ENCODE measurements around the gene DOCK2. TPM values are rescaled to one million over a fixed set of nuclear protein-coding genes. Genes with fewer than 3 reads are reported as not detected.
"Not testable (repeated sequence)": the region's sequence is repeated elsewhere in the genome, so short reads cannot be mapped to it uniquely, and the experiment has no call there.

The DOCK2 gene
- total RNA-seq, 2 experiments from 2014 or later, result 248 to 270 TPM

DNA sequence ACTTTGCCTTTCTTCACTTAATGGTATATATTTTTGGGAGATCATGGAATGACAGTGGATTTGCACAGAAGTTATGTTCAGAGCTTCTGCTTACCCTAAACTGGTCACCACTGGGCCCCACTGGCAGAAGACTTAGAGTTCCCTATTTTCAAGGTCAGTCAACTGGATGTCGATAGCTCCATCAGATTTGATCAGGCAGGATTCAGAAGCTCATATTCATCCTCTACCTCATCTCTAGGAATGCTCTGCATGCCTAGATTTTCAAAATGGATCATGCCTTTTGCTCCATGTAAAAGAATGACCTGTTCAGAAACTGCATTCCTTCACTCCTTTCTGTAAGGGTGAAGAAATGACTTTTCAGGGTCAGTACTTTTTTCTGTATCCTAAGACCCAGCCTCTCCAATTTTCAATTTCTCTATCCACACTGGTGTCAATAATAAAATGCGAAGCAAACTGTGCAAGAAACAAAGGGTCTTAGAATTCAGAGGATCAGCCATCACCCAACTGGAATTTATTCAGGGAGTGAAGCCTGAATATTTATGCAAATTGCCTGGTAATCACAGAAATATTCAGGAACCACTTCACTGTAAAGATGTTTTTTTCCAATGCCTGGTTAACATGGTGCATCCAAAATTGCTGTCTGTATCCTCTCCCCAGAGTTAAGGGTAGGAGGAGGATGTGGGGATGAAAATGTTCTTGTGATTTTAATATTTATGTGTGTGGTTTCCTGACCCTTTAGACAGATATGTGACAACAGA lies 125.4 kb downstream of the DOCK2 start:
- POLR2A ChIA-PET, result no interaction called here
- no peaks in the 10 kb centered on the region for H3K4me1 Mint-ChIP-seq
- no peak for DNase-seq
- H3K27me3 Mint-ChIP-seq, result no peaks in the 10 kb centered on the region
- no peaks in the 10 kb centered on the region for H3K9me3 Mint-ChIP-seq
- H3K27ac Mint-ChIP-seq, result no peak overlapping the region
- no peak overlapping the region for H3K4me3 Mint-ChIP-seq
- CTCF ChIA-PET, result no interaction called here
- H3K36me3 Mint-ChIP-seq (ENCODE audit: low read depth), result peaks cover 65% of the 10 kb centered on the region

- H3K4me1 Mint-ChIP-seq, result no peaks in the 10 kb centered on the region
- no peak overlapping the region for H3K4me3 Mint-ChIP-seq
- H3K27me3 Mint-ChIP-seq, result no peaks in the 10 kb centered on the region
- ChIA-PET POLR2A (interaction anchor here (1.1 kb wide), 2 partner anchors 13 to 15 kb away, joined by 3 to 5 read pairs; no protein-coding TSS in a partner anchor), CTCF (no interaction called here)
- no peaks in the 10 kb centered on the region for H3K9me3 Mint-ChIP-seq
- no peak overlapping the region for H3K27ac Mint-ChIP-seq
- H3K36me3 Mint-ChIP-seq (ENCODE audit: low read depth), result peaks cover 64% of the 10 kb centered on the region
- DNase-seq, result no peak
These were observed 126.4 kb downstream of the DOCK2 start for GRCh38 chr5:169763376-169764017.

GRCh38 chr5:169764018-169764378 lies 126.9 kb downstream of the DOCK2 start:
- H3K9me3 Mint-ChIP-seq, result no peaks in the 10 kb centered on the region
- no peak for DNase-seq
- H3K4me1 Mint-ChIP-seq, result no peaks in the 10 kb centered on the region
- ChIA-PET CTCF (no interaction called here), POLR2A (interaction anchor here (1.1 kb wide), 2 partner anchors 14 to 15 kb away, joined by 3 to 5 read pairs; no protein-coding TSS in a partner anchor)
- H3K27me3 Mint-ChIP-seq, result no peaks in the 10 kb centered on the region
- peaks cover 66% of the 10 kb centered on the region for H3K36me3 Mint-ChIP-seq (ENCODE audit: low read depth)
- no peak overlapping the region for H3K27ac Mint-ChIP-seq
- H3K4me3 Mint-ChIP-seq, result no peak overlapping the region

- Mint-ChIP-seq H3K27ac (no peak overlapping the region), H3K27me3 (no peaks in the 10 kb centered on the region), H3K9me3 (no peaks in the 10 kb centered on the region), H3K36me3 (ENCODE audit: low read depth) (peaks cover 63% of the 10 kb centered on the region), H3K4me1 (no peaks in the 10 kb centered on the region), H3K4me3 (no peak overlapping the region)
- CTCF ChIA-PET, result no interaction called here
- POLR2A ChIA-PET, result no interaction called here
- no peak for DNase-seq
These were observed 128.3 kb downstream of the DOCK2 start for GRCh38 chr5:169765176-169765996.

DNA sequence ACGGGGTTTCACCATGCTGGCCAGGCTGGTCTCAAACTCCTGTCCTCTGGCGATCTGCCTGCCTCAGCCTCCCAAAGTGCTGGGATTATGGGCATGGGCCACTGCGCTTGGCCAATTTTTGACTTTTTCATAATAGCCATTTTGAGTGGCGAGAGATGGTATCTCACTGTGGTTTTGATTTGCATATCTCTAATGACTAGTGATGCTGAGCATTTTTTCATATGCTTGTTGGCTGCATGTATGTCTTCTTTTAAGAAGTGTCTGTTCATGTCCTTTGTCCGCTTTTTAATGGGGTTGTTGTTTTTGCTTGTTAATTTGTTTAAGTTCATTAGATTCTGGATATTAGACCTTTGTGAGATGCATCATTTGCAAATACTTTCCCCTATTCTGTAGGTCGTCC lies 129.9 kb downstream of the DOCK2 start:
- peaks cover 57% of the 10 kb centered on the region for H3K36me3 Mint-ChIP-seq (ENCODE audit: low read depth)
- H3K4me3 Mint-ChIP-seq, H3K9me3 Mint-ChIP-seq, CTCF ChIA-PET, H3K27ac Mint-ChIP-seq, H3K27me3 Mint-ChIP-seq, H3K4me1 Mint-ChIP-seq, POLR2A ChIA-PET, DNase-seq: not testable (repeated sequence)

DNA sequence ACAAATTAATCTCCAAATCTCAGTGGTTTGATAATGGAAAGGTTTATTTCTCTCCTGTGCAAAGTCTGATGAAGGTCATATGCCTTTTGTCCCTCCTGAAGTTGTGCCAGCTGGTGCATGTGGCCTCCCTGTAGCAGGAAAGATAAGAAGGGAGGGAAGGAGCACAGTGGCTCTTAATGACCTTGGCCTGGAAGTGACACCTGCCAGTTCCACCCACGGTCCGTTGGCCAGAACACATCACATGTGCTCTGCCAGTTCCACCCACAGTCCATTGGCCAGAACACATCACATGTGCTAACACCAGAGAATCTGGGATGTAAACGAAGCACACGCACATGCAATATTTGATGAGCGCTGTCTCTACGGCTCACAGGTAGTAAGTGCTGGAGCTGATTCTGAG lies 130.9 kb downstream of the DOCK2 start:
- no peaks in the 10 kb centered on the region for H3K4me1 Mint-ChIP-seq
- no peak overlapping the region for H3K4me3 Mint-ChIP-seq
- no peaks in the 10 kb centered on the region for H3K27me3 Mint-ChIP-seq
- no peaks in the 10 kb centered on the region for H3K9me3 Mint-ChIP-seq
- ChIA-PET POLR2A (no interaction called here), CTCF (no interaction called here)
- peaks cover 53% of the 10 kb centered on the region for H3K36me3 Mint-ChIP-seq (ENCODE audit: low read depth)
- no peak for DNase-seq
- no peak overlapping the region for H3K27ac Mint-ChIP-seq

DNA sequence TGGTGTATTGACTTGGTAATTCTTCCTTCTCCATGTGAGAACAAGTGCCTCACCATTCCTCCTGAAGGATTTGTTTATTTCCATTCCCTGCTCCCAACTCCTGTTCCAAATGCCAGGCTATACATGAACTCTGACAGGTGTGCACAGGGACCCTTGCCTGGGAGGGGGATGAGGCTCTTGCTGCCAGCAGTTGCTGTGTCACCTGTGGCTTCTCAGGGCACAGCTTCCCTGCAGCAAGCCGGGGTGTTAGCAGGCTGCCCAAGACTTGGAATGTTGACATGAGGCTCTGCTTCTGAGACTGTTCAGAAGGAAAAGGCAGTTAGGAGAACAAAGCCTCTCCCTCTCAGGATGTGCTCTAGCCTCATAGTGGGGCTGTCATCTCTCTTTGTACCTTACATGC lies 131.3 kb downstream of the DOCK2 start:
- peaks cover 54% of the 10 kb centered on the region for H3K36me3 Mint-ChIP-seq (ENCODE audit: low read depth)
- CTCF ChIA-PET, result no interaction called here
- H3K27ac Mint-ChIP-seq, result no peak overlapping the region
- no peaks in the 10 kb centered on the region for H3K27me3 Mint-ChIP-seq
- H3K9me3 Mint-ChIP-seq, result no peaks in the 10 kb centered on the region
- POLR2A ChIA-PET, result no interaction called here
- H3K4me3 Mint-ChIP-seq, result no peak overlapping the region
- H3K4me1 Mint-ChIP-seq, result no peaks in the 10 kb centered on the region
- no peak for DNase-seq

DNA sequence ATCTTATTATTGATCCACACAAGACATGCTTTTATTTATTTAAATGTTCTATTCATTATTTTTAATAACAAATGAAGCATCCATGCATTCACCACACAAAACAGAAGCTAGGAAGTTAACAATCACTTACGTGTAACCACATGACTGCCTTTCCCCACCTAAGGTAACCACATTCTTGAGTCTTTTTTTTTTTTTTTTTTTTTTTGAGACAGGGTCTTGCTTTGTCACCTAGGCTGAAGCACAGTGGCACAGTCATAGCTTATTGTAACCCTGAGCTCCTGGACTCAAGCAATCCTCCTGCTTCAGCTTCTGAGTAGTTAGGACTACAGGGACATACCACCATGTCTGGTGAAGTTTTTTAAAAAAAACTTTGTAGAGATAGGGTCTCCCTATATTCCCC lies 133.0 kb downstream of the DOCK2 start:
- H3K4me1 Mint-ChIP-seq, result no peaks in the 10 kb centered on the region
- peaks cover 49% of the 10 kb centered on the region for H3K36me3 Mint-ChIP-seq (ENCODE audit: low read depth)
- H3K27me3 Mint-ChIP-seq, result no peaks in the 10 kb centered on the region
- ChIA-PET CTCF (no interaction called here), POLR2A (no interaction called here)
- DNase-seq, result no peak
- H3K4me3 Mint-ChIP-seq, result no peak overlapping the region
- H3K27ac Mint-ChIP-seq, result no peak overlapping the region
- no peaks in the 10 kb centered on the region for H3K9me3 Mint-ChIP-seq

GRCh38 chr5:169772256-169772655 lies 135.2 kb downstream of the DOCK2 start:
- CTCF ChIA-PET, result no interaction called here
- no peak overlapping the region for H3K4me3 Mint-ChIP-seq
- H3K27ac Mint-ChIP-seq, result no peak overlapping the region
- no peak for DNase-seq
- POLR2A ChIA-PET, result no interaction called here
- no peaks in the 10 kb centered on the region for H3K27me3 Mint-ChIP-seq
- H3K9me3 Mint-ChIP-seq, result no peaks in the 10 kb centered on the region
- H3K36me3 Mint-ChIP-seq (ENCODE audit: low read depth), result peaks cover 41% of the 10 kb centered on the region
- no peaks in the 10 kb centered on the region for H3K4me1 Mint-ChIP-seq

GRCh38 chr5:169772688-169773087 lies 135.6 kb downstream of the DOCK2 start:
- ChIA-PET CTCF (no interaction called here), POLR2A (no interaction called here)
- no peak for DNase-seq
- Mint-ChIP-seq H3K36me3 (ENCODE audit: low read depth) (peaks cover 42% of the 10 kb centered on the region), H3K27ac (no peak overlapping the region), H3K27me3 (no peaks in the 10 kb centered on the region), H3K9me3 (no peaks in the 10 kb centered on the region), H3K4me1 (no peaks in the 10 kb centered on the region), H3K4me3 (no peak overlapping the region)

DNA sequence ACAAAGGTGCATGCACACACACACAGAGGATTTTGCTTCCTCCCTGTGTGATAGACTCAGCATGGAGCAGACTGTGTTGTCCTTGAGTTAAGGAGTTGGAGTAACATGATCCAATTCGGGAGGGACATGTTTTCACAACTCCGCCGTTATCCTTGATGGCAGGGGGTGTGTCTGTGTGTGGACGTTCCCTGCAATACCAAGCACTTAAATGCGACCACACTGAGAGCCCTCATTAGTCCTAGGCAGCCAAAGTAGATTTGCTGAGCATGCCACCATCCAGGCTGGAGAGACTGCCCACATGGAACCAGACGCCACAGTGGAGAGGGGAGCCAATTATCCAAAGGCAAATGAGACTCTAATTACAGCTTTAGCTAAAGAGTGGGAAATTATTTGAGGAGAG lies 140.1 kb downstream of the DOCK2 start:
- H3K4me1 Mint-ChIP-seq, result peaks cover 12% of the 10 kb centered on the region
- no peak overlapping the region for H3K27ac Mint-ChIP-seq
- H3K36me3 Mint-ChIP-seq (ENCODE audit: low read depth), result peaks cover 39% of the 10 kb centered on the region
- no peak overlapping the region for H3K4me3 Mint-ChIP-seq
- H3K9me3 Mint-ChIP-seq, result no peaks in the 10 kb centered on the region
- no peak for DNase-seq
- ChIA-PET POLR2A (no interaction called here), CTCF (no interaction called here)
- H3K27me3 Mint-ChIP-seq, result no peaks in the 10 kb centered on the region

- no peak for DNase-seq
- Mint-ChIP-seq H3K4me1 (peaks cover 12% of the 10 kb centered on the region), H3K27ac (no peak overlapping the region), H3K36me3 (ENCODE audit: low read depth) (peaks cover 34% of the 10 kb centered on the region), H3K9me3 (no peaks in the 10 kb centered on the region), H3K27me3 (no peaks in the 10 kb centered on the region), H3K4me3 (no peak overlapping the region)
- ChIA-PET POLR2A (interaction anchor here (1.2 kb wide), 1 partner anchor 15 kb away, joined by 5 read pairs; no protein-coding TSS in a partner anchor), CTCF (no interaction called here)
These were observed 141.8 kb downstream of the DOCK2 start for GRCh38 chr5:169778622-169779596.

Data from activated CD4-positive, alpha-beta memory T cell treated with anti-CD3 and anti-CD28 coated beads, Interleukin-2, amount 10 ng/mL, durations not matched to agents 7 days and 5 days (primary cell).